CMK (cell line): ENCODE data around the gene PDE4C.

Experiments
- DNase-seq: peaks from one replicate; pipeline ENCODE4 v3.0.0-alpha.2; 2010; ENCODE audit warnings: low read depth

Gene PDE4C

GRCh38 chr19:18254546-18255503, 28.6 kb upstream of the PDE4C start:
- DNase-seq = no peak

- no peak for DNase-seq
Measured at GRCh38 chr19:18253716-18254115, 27.5 kb upstream of the PDE4C start.

- DNase-seq = no peak
Measured at GRCh38 chr19:18253130-18253529, 26.9 kb upstream of the PDE4C start.

- DNase-seq = no peak
Measured at GRCh38 chr19:18252370-18252717, 26.1 kb upstream of the PDE4C start.

GRCh38 chr19:18251587-18252369, 25.5 kb upstream of the PDE4C start:
- peak; percentile 34 for DNase-seq

- no peak for DNase-seq
Measured at GRCh38 chr19:18249834-18250233, 23.6 kb upstream of the PDE4C start.

GRCh38 chr19:18245297-18245696, 19.1 kb upstream of the PDE4C start:
- no peak for DNase-seq

GRCh38 chr19:18239303-18239702, 13.1 kb upstream of the PDE4C start:
- DNase-seq = no peak

- DNase-seq = no peak
Measured at GRCh38 chr19:18234194-18234593, 8.0 kb upstream of the PDE4C start.

GRCh38 chr19:18233224-18233825, 7.1 kb upstream of the PDE4C start:
- DNase-seq = no peak

GRCh38 chr19:18232540-18233223, 6.4 kb upstream of the PDE4C start:
- DNase-seq = no peak

GRCh38 chr19:18231775-18232174, 5.5 kb upstream of the PDE4C start:
- no peak for DNase-seq

- DNase-seq = no peak
Measured at GRCh38 chr19:18230941-18231734, 4.9 kb upstream of the PDE4C start.

GRCh38 chr19:18229915-18230314, 3.7 kb upstream of the PDE4C start:
- no peak for DNase-seq

GRCh38 chr19:18229474-18229873, 3.2 kb upstream of the PDE4C start:
- no peak for DNase-seq

- no peak for DNase-seq
Measured at GRCh38 chr19:18227781-18228271, 1.6 kb upstream of the PDE4C start.

- DNase-seq = no peak
Measured at GRCh38 chr19:18226956-18227780, 930 bp upstream of the PDE4C start.

- no peak for DNase-seq
Measured at GRCh38 chr19:18225355-18225701, 910 bp downstream of the PDE4C start.

GRCh38 chr19:18224525-18225354, 1.5 kb downstream of the PDE4C start:
- peak; percentile 92 for DNase-seq
